Mononuclear cell (primary cell): ENCODE results near the gene ASIC3. TPM values are rescaled to one million over a fixed set of nuclear protein-coding genes. Genes with fewer than 3 reads are reported as not detected.
"Not testable (repeated sequence)": the region's sequence is repeated elsewhere in the genome, so short reads cannot be mapped to it uniquely, and the experiment has no call there.

ENCODE experiments used
- H3K27me3 ChIP-seq: 2 replicates; pipeline ENCODE4 v1.6.0; 2011; ENCODE audit warnings: low read length, control low read depth; ENCODE audit not compliant: insufficient read depth
- H3K4me1 ChIP-seq: 2 replicates; pipeline ENCODE4 v1.5.1; 2011; ENCODE audit warnings: mild to moderate bottlenecking, low read length, control low read depth; ENCODE audit not compliant: insufficient read depth
- H3K4me3 ChIP-seq: 2 replicates; pipeline ENCODE4 v1.5.1; 2011; ENCODE audit warnings: mild to moderate bottlenecking, low read length, moderate library complexity
- H3K9me3 ChIP-seq: 2 replicates; pipeline ENCODE4 v1.5.1; 2011; ENCODE audit warnings: low read depth, mild to moderate bottlenecking, control low read depth, low read length
- total RNA-seq: library from RNA; depleted of rRNA; stranded (reverse); fragments of >200 nt; gene quantifications from one replicate; pipeline ENCODE4 v1.2.3, GENCODE V29; 2012

The ASIC3 gene
- total RNA-seq, 1 donor, result 0.84 TPM

DNA sequence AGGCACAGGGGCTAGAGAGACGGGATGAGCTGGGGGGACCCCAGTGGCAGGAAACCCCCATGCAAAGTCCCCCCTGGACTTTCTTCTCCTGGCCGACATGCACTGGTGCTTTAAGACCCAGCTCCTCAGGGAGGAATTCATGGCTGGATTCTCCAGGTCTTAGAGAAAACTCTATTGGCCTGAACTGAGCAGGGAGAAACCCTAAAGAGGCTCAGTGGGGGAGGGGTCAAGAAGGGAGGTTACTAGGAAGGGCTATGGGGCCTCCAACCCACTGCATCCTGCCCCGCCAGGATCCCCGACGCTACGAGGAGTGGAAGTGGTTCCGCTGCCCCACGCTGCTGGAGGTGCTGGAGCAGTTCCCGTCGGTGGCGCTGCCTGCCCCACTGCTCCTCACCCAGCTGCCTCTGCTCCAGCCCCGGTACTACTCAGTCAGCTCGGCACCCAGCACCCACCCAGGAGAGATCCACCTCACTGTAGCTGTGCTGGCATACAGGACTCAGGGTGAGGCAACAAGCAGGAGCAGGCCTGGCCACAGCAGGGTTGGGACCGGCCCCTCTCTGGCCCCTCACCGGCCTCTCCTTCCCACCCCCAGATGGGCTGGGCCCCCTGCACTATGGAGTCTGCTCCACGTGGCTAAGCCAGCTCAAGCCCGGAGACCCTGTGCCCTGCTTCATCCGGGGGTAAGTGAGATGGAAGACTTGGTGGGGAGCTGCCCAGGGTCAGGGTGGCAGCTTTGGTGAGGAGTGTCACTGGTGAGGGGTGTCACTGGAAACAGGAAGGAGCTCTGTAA is 37.8 kb upstream of the ASIC3 start:
- Histone ChIP-seq H3K4me3 (no peak overlapping the region), H3K4me1 (peaks cover 76% of the 10 kb centered on the region), H3K27me3 (peaks cover 10% of the 10 kb centered on the region), H3K9me3 (no peaks in the 10 kb centered on the region)

DNA sequence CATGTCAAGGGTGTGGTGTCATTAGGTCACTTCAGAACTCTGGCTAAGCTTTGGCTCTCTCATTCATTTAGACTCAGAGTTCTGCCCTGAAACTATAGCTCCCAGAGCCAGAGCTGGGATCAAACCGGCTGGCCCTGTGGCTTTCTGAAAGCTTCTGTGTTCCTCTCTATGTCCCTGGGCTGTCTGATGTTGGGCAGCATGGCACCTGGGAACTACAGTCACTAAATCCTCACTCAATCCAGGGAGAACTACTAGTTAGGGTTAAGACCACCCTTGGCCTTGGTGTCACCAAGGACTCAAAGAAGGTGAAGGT is 37.3 kb upstream of the ASIC3 start:
- Histone ChIP-seq H3K9me3 (no peaks in the 10 kb centered on the region), H3K27me3 (peaks cover 10% of the 10 kb centered on the region), H3K4me1 (peaks cover 79% of the 10 kb centered on the region), H3K4me3 (no peak overlapping the region)

DNA sequence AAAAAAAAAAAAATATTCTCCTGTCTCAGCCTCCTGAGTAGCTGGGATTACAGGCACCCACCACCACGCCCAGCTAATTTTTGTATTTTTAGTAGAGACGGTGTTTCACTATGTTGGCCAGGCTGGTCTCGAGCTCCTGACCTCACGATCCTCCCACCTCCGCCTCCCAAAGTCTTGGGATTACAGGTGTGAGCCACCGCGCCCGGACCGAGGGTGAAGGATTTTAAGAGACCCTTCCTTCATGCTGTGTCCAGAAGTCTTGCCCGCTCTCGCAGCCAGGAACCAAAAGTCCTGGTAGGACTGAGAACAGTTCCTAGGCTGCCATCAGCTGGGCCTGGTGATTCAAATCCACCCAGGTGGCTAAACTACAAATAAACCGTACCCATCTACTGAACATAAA is 36.7 kb upstream of the ASIC3 start:
- not testable (repeated sequence) for H3K9me3 ChIP-seq, H3K27me3 ChIP-seq, H3K4me3 ChIP-seq
- H3K4me1 ChIP-seq, result peaks cover 79% of the 10 kb centered on the region

DNA sequence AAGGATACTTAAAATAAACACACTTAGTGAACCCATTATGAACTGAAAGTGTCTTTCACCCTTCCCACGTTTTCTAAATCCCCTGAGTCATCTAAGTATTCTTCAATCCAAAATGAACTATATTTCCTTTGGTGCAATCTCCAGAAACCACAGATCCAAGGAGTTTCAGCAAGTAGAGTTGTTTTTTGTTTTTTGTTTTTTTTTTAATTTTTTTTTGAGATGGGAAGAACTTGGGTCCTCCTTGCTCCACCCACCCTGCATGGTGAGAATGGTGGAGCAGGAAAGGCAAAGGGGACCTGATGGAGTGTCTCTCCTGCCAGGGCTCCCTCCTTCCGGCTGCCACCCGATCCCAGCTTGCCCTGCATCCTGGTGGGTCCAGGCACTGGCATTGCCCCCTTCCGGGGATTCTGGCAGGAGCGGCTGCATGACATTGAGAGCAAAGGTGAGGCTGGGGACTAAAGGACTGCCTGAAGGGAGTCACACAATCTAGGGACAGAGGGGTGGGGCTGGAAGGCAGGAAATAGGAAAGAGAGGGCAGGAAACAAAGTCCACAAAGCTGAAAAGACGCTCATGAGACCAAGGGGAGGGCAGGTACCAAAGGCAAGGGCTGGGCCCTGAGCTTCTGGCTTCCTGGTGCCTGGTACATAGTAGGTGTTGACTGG is 36.2 kb upstream of the ASIC3 start:
- Histone ChIP-seq H3K9me3 (no peaks in the 10 kb centered on the region), H3K27me3 (peaks cover 10% of the 10 kb centered on the region), H3K4me1 (peaks cover 74% of the 10 kb centered on the region), H3K4me3 (no peak overlapping the region)

DNA sequence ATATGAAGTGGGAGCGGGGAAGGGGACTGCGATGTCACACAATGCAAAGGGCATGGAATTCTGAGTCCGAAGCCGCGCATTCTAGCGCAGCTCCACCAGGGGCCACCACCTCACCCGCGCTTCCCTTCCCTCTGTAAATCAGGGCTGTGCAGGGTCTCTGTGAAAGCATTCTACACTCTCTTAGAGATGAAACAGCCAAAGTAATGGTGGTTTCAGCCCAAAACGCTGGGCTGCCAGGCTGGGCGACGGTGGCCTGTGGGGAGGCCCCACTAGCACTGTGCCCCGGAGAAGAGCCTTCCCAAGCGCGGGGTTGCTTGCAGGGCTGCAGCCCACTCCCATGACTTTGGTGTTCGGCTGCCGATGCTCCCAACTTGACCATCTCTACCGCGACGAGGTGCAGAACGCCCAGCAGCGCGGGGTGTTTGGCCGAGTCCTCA is 35.4 kb upstream of the ASIC3 start:
- Histone ChIP-seq H3K9me3 (no peaks in the 10 kb centered on the region), H3K27me3 (peaks cover 10% of the 10 kb centered on the region), H3K4me3 (no peak overlapping the region), H3K4me1 (peaks cover 73% of the 10 kb centered on the region)

DNA sequence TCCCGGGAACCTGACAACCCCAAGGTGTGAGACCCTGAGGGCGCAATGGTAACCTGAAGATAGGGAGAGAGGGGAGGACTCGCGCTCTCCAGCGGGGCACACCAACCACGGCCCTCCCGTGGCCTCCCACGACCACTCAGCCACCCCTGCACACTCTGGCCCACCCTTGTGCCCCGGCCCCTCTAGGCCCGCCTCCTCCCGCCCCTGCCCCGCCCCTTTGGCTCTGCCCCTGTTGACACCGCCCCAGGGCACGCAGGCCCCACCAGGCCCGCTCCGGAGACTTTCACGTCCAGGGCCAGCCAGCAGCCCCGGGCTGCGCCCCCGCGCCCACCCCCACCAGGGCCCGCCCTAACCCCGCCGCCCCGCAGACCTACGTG is 35.0 kb upstream of the ASIC3 start:
- Histone ChIP-seq H3K4me1 (peaks cover 73% of the 10 kb centered on the region), H3K27me3 (peaks cover 11% of the 10 kb centered on the region), H3K4me3 (no peak overlapping the region)

DNA sequence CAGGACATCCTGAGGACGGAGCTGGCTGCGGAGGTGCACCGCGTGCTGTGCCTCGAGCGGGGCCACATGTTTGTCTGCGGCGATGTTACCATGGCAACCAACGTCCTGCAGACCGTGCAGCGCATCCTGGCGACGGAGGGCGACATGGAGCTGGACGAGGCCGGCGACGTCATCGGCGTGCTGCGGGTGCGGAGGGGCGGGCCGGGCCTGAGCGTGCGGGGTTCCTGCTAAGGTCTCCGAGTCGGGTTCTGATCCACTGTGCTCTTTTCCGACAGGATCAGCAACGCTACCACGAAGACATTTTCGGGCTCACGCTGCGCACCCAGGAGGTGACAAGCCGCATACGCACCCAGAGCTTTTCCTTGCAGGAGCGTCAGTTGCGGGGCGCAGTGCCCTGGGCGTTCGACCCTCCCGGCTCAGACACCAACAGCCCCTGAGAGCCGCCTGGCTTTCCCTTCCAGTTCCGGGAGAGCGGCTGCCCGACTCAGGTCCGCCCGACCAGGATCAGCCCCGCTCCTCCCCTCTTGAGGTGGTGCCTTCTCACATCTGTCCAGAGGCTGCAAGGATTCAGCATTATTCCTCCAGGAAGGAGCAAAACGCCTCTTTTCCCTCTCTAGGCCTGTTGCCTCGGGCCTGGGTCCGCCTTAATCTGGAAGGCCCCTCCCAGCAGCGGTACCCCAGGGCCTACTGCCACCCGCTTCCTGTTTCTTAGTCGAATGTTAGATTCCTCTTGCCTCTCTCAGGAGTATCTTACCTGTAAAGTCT is 34.4 kb upstream of the ASIC3 start:
- Histone ChIP-seq H3K4me3 (peak overlapping the region; percentile 43), H3K4me1 (peaks cover 73% of the 10 kb centered on the region), H3K27me3 (peaks cover 13% of the 10 kb centered on the region), H3K9me3 (no peaks in the 10 kb centered on the region)

More for the DNA sequence above, 35.0 kb upstream of the ASIC3 start:
- H3K9me3 ChIP-seq, result no peaks in the 10 kb centered on the region

DNA sequence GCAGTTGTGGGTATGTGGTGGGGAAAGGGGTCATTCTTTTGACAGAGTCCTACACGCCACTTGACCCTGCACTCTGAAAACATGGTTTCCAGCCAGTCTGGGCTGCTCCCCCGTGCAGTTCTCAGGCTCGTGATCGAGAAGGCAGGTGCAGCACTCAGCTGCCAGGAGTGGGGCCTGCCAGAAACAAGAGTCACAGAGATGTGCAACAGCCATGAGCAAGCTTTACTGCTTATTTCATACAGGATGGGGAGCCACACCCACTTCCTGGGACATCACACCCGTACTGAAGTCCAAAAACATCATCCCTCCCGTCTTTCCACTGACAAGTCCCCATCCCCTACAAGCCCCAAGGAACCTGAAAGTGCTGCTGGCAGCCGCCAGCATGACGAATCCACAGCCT is 33.4 kb upstream of the ASIC3 start:
- Histone ChIP-seq H3K4me3 (no peak overlapping the region), H3K27me3 (peaks cover 24% of the 10 kb centered on the region), H3K9me3 (no peaks in the 10 kb centered on the region)

DNA sequence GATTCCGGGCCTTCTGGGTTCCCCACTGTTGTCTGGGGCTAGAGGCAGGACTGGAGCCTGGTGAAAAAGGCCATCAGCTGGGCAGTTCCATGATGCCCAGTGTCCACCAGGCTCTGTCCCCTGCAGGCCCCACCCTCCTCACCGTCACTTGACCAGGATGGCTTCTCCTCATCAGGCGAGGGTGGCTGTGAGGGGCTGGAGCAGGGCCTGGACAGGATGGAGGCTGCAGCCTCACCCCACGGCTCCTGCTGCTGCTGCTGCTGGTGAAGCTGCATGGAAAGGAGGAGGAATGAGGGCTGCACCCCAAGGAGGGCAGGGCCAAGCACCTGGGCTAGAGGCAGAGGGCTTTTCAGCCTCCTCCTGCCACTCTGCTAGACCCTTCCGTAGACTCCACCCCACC is 32.4 kb upstream of the ASIC3 start:
- peaks cover 60% of the 10 kb centered on the region for H3K4me1 ChIP-seq
- no peaks in the 10 kb centered on the region for H3K9me3 ChIP-seq
- H3K4me3 ChIP-seq, result no peak overlapping the region
- H3K27me3 ChIP-seq, result peaks cover 33% of the 10 kb centered on the region

More for the DNA sequence above, 33.4 kb upstream of the ASIC3 start:
- peaks cover 70% of the 10 kb centered on the region for H3K4me1 ChIP-seq

DNA sequence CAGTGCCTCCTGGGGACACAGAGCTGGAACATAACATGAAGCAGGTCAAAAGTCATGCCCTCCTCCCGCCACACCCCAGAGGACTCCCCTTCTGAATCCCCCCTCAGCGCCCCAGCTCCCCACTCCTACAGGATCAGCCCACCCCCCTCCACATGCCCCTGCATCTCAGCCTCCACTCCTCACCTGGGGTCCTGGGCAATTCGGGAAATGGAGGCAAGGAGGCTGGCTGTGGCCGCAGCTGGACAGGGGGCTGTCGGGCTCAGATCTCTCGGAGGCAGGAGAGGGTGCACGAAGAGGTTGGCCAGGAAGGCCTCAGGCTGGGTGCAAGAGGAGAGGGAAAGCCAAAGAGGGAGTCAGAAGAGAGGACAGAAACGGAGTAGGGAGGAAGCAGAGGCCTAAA is 31.8 kb upstream of the ASIC3 start:
- no peaks in the 10 kb centered on the region for H3K9me3 ChIP-seq
- H3K4me1 ChIP-seq, result peaks cover 57% of the 10 kb centered on the region
- no peak overlapping the region for H3K4me3 ChIP-seq
- peaks cover 33% of the 10 kb centered on the region for H3K27me3 ChIP-seq

DNA sequence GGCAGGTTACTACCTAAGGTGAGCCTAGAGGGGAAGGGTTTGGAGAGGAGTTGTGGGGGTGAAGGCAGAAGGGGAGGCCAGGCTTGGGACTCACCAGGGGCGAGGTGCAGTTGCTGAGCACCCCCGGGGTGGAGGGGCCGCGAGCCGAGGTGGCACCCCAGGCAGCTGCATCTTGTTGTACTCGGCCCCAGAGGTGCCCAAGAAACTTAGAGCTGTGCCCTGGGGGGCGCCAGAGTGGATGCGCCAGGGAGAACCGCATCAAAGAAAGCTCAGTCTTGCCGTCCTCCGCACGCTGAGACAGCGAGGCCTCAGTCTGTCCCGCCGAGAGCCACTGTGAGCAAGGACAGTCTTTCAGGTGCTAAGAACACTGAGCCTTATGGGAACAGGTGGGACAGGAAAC is 31.4 kb upstream of the ASIC3 start:
- H3K9me3 ChIP-seq, result no peaks in the 10 kb centered on the region
- H3K4me3 ChIP-seq, result no peak overlapping the region
- peaks cover 57% of the 10 kb centered on the region for H3K4me1 ChIP-seq
- peaks cover 33% of the 10 kb centered on the region for H3K27me3 ChIP-seq

DNA sequence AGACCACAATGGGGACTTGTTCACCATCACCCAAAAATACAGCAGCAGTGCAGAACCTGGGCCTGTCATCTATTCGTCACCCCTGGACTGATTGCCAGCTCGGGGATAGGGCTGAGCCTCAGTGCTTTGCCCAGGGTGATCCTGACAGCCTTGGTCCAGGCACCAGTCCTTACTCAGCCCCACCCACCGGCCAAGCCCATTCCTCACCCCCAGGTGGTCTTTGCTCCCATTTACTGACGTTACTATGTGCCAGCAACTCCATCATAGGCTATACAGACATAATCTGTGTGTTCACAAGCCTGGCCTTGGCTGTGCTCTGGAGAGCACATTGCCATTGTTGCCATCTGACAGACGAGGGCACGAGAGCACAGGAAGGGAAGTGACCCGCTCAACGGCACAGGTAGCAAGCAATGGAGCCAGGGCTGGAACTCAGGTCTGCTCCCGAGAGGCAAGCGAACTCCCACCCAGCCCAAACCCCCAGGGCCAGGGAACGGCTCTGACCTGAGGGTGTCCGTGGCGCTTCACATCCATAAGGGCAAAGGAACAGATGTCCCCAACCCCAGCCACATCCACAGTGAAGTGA is 30.9 kb upstream of the ASIC3 start:
- Histone ChIP-seq H3K4me3 (no peak overlapping the region), H3K27me3 (peaks cover 30% of the 10 kb centered on the region)

DNA sequence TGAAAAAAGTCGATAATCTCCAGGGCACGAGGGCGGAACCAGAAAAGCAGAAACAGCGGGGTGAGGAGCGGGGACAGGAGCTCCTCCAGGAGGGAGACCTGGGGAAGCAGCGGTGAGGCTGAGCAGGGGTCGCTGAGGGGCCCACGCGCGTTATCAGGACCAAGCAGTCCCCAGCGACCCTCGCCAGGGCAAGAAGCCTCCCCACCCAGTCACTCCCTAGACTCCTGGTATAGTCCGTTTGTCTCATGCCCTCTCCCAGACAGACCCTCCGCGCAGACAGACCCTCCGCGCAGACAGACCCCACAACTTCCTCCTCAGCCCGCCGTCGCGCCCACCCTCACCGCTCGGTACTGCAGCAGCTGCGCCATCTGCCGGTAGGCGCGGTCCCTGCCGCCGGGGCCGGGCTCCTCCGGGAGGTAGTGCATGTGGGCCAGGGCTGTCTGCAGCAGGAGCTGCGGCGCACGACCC is 30.3 kb upstream of the ASIC3 start:
- no peak overlapping the region for H3K4me3 ChIP-seq
- H3K4me1 ChIP-seq, result peaks cover 47% of the 10 kb centered on the region
- peaks cover 26% of the 10 kb centered on the region for H3K27me3 ChIP-seq
- H3K9me3 ChIP-seq, result no peaks in the 10 kb centered on the region

More for the DNA sequence above, 30.9 kb upstream of the ASIC3 start:
- Histone ChIP-seq H3K4me1 (peaks cover 52% of the 10 kb centered on the region), H3K9me3 (no peaks in the 10 kb centered on the region)

DNA sequence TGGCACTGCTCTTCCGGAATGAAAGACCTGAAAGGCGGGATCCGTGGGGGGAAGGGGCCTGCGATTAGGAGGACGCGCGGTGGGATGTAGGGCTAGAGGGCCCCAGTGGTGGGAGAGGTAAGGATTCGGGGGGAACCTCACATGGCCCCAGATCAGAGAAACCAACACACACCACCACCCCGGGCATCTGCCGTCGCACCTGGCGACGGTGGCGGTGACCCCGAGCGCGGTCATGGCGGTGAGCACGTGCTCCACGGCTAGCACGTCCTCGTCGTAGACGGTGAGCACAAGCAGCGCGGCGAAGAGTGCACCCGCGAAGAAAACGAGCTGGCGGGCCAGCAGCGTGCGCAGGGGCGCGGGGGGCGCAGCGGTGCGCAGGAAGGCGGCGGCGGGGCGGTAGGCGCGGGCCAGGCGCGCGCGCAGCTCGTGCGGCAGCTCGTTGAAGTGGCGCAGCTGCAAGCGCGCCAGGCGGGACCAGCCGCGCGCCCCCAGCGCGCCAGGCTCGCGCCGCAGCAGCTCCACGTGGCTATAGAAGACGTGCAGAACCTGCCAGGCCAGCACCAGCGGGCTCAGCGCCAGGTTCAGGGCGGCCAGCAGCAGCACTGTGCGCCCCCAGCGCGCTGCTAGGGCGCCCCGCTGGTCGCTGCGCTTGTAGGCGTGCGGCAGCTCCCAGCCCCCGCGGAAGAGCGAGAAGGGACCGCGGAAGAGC is 29.8 kb upstream of the ASIC3 start:
- Histone ChIP-seq H3K9me3 (no peaks in the 10 kb centered on the region), H3K27me3 (peaks cover 24% of the 10 kb centered on the region), H3K4me3 (no peak overlapping the region), H3K4me1 (peaks cover 44% of the 10 kb centered on the region)
